ENCODE measurements around the gene C1QTNF8. TPM values are rescaled to one million over a fixed set of nuclear protein-coding genes. Genes with fewer than 3 reads are reported as not detected.

Gene C1QTNF8
- total and polyA plus RNA-seq, 2 of the 8 experiments (the other 6 are each of a cell fraction or from before 2014, with no cell fraction given), result not detected

DNA sequence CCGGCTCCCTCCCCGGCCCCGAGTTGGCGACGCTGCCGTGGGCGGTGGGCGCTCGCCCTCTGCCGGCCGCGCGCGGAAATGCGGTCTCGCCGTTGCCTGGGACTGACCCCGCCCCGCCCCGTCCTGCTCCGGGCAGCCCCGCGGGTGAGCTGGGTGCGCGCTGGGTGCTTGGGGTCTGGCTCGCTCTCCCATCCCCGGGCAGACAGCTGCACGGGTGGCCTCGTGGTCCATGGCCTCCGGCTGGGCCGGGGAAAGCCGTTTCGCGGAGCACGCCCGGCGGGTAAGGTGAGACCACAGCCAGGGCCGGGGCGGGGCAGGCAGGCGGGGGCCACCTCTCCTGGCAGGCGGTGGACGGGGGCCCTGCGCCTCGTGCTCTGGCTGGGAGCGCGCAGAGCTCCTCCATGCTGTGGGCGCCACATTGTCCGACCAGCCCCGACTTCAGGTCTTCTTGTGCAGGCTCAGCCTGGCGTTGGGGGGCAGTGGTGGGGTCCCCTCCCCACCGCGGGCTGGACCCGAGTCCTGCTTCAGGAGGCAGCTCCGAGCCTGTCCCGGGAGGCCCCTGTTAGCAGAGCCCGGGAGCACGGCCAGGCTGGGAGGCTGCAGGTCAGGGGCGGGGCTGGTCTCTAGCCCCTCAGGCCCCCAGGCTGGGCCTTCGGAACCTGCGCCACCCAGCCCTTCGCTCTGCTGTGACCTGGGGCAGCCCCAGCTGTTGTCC is 7.0 kb upstream of the C1QTNF8 start:
- Histone ChIP-seq H3K4me1 (replicated peaks in 1 of 4; ENCODE audit: control insufficient read depth in 3 of 4, insufficient read depth in 4 of 4, low read length in 3 of 4) (peaks cover 0 to 9% (median 2%) of the 10 kb centered on the region in 4 experiments; a peak in 4 of 7 replicates), H3K79me2 (ENCODE audit: control insufficient read depth in 1 of 2, insufficient read depth in 2 of 2, low read length in 2 of 2) (no peaks in the 10 kb centered on the region), H4K8ac (ENCODE audit: extremely low read depth, insufficient read depth, low read length) (peak overlapping the region; percentile 89; the same call in 1 of the 2 replicates), H2BK5ac (ENCODE audit: low read depth, low read length) (no peak overlapping the region; the same call in 1 of the 2 replicates), H3K27ac (ENCODE audit: low read depth, low read length) (no peak overlapping the region), H2BK12ac (ENCODE audit: low read depth, low read length) (peak overlapping the region; percentile 50; the same call in 1 of the 2 replicates), H4K20me1 (replicated peaks in 1 of 2; ENCODE audit: control insufficient read depth in 1 of 2, insufficient read depth in 2 of 2, low read length in 2 of 2) (peaks cover 0 to 1% of the 10 kb centered on the region in 2 experiments), H3K4me2 (ENCODE audit: insufficient read depth in 1 of 2, low read depth in 2 of 2, low read length in 2 of 2) (peak overlapping the region; percentile 17 to 96; a peak in 3 of 4 replicates), H3K9me3 (ENCODE audit: insufficient read depth in 2 of 2, low read depth in 1 of 2, low read length in 1 of 2) (no peaks in the 10 kb centered on the region), H2BK120ac (replicated peaks; ENCODE audit: low read depth, low read length) (no peak overlapping the region), H3K4me3 (ENCODE audit: extremely low read depth in 1 of 4, insufficient read depth in 2 of 4, low read depth in 3 of 4, low read length in 4 of 4) (peak overlapping the region; percentile 30 to 66 (median 47)), H3K4ac (replicated peaks; ENCODE audit: insufficient read length, low read depth, low read length) (peak overlapping the region; percentile 78), H2BK20ac (ENCODE audit: low read length) (no peak overlapping the region), H3K14ac (ENCODE audit: insufficient read length) (no peak overlapping the region), H2AFZ (ENCODE audit: low read length) (no peak overlapping the region; the same call in 1 of the 2 replicates), H3K23me2 (ENCODE audit: low read depth, low read length) (peaks cover 4% of the 10 kb centered on the region; the same call in 1 of the 2 replicates), H3K79me1 (ENCODE audit: low read depth, low read length) (no peaks in the 10 kb centered on the region), H2BK15ac (ENCODE audit: low read length) (no peak overlapping the region), H3K36me3 (ENCODE audit: control insufficient read depth in 2 of 4, insufficient read depth in 4 of 4, low read length in 3 of 4) (no peaks in the 10 kb centered on the region), H3K56ac (replicated peaks; ENCODE audit: insufficient read length, low read depth, low read length) (no peak overlapping the region), H3K23ac (ENCODE audit: insufficient read length) (no peak overlapping the region), H4K5ac (ENCODE audit: insufficient read length, low read depth, low read length) (no peak overlapping the region), H3K9ac (replicated peaks in 1 of 4; ENCODE audit: extremely low read depth in 1 of 4, low read depth in 3 of 4, low read length in 3 of 4) (no peak overlapping the region), H4K91ac (replicated peaks; ENCODE audit: insufficient read length, low read length) (peak overlapping the region; percentile 54), H3K18ac (ENCODE audit: extremely low read depth, low read length) (peak overlapping the region; percentile 71), H2AK5ac (ENCODE audit: low read depth, low read length) (no peak overlapping the region), H3K27me3 (replicated peaks in 1 of 4; ENCODE audit: control insufficient read depth in 3 of 4, extremely low read depth in 1 of 4, insufficient read depth in 3 of 4, low read length in 3 of 4) (peaks cover 0 to 5% (median 2%) of the 10 kb centered on the region in 4 experiments; a peak in 2 of 7 replicates)
- DNase-seq (ENCODE audit: low read depth in 1 of 2, low spot score in 2 of 2) (peak in 1 of 2 experiments; percentile 94), FAIRE-seq (no peak)
- ChIA-PET CTCF (ENCODE audit: partially characterized antibody) (interaction anchor here (0.6 to 1.8 kb wide), 25 partner anchors 8 to 393 kb away, joined by 3 to 9 read pairs (median 3); no protein-coding TSS in a partner anchor), POLR2A (ENCODE audit: partially characterized antibody) (interaction anchor here (0.9 to 1.5 kb wide), 2 partner anchors 9 to 91 kb away, joined by 3 read pairs; no protein-coding TSS in a partner anchor)
- 11% methylated on average over 33 of the region's 61 CpGs; no CpG with 5 or more reads in 1 of the 2 experiments for WGBS, 2 experiments (ENCODE audit: extremely low coverage in 1 of 2, insufficient coverage in 1 of 2, insufficient read length in 1 of 2, insufficient replicate concordance in 2 of 2, low coverage in 1 of 2, low lambda C conversion rate in 2 of 2, missing lambda C conversion rate in 1 of 2)
- TF ChIP-seq SAP30 (IDR thresholded peaks at IDR 0.05; ENCODE audit: insufficient read depth, insufficient replicate concordance, low read length) (no peak), MAX (IDR thresholded peaks at IDR 0.05) (peak; percentile 88), KDM4A (IDR thresholded peaks at IDR 0.05; ENCODE audit: low read depth, low read length, severe bottlenecking) (peak; percentile 95), RAD21 (IDR thresholded peaks at IDR 0.05 in 1 of 2, conservative IDR thresholded peaks at IDR 0.05 in 1 of 2; ENCODE audit: low read depth in 2 of 2, low read length in 2 of 2) (peak; percentile 64 to 79), PHF8 (conservative IDR thresholded peaks at IDR 0.05; ENCODE audit: low read depth, low read length) (no peak), CREB1 (IDR thresholded peaks at IDR 0.05) (no peak)
- TF ChIP-seq, protein P1, sequence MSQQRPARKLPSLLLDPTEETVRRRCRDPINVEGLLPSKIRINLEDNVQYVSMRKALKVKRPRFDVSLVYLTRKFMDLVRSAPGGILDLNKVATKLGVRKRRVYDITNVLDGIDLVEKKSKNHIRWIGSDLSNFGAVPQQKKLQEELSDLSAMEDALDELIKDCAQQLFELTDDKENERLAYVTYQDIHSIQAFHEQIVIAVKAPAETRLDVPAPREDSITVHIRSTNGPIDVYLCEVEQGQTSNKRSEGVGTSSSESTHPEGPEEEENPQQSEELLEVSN (IDR thresholded peaks at IDR 0.05), result peak; percentile 67; the same call in 1 of the 2 replicates

Measured in H1 (cell line).